ENCODE results near the gene TBKBP1. TPM values are rescaled to one million over a fixed set of nuclear protein-coding genes. Genes with fewer than 3 reads are reported as not detected.

The TBKBP1 gene
- total and polyA plus RNA-seq, 9 of the 15 experiments (the other 6 are each of a cell fraction or from before 2014, with no cell fraction given), result 0.03 to 15.6 (median 6.8) TPM

DNA sequence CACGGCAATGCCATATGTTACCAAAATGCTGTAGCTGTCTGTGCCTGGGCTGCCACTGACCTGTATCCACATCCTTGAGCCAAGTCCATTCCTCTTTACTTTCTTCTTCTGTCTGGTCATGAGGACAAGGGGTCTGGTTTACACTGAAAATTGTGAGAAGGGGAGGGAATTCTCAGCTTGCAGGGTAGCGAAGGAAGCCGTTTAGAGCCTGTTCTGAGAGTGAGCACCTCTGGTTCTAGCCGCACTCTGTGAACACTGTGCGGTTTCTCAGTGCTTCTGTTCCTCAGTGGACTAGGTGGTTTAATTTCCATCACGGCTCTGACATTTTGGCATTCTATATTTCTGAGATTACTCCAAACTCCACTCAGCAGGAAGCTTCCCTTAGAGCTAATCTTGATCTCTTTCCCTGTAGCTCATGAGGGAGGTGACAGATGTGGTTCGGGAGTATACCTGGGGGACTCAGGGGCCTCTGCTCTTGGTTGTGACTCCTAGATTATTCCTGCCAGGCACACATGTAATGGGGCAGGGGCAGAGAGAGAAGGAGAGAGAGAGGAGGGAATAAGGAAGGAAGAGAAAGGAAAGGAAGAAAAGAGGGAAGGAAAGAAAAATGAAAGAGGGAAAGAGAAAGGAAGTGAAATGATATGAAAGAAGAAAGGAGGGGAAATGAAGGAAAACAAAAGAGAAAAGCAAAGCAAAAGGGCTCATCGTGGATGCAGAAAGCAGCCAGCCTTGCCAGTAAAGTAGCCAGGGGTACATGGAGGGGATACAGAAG lies 24.9 kb downstream of the TBKBP1 start:
- Histone ChIP-seq H3K9ac (ENCODE audit: insufficient read depth in 1 of 2, low read depth in 2 of 2, low read length in 2 of 2) (peak overlapping the region in 1 of 2 experiments; percentile 72; a peak in 1 of 4 replicates), H3K36me3 (ENCODE audit: control insufficient read depth, insufficient read depth, low read length) (no peaks in the 10 kb centered on the region), H3K27ac (ENCODE audit: extremely low read depth, low read depth, low read length) (no peak overlapping the region), H3K4me3 (no peak overlapping the region), H3K9me3 (replicated peaks; ENCODE audit: control insufficient read depth, insufficient read depth, low read depth, low read length) (no peaks in the 10 kb centered on the region), H3K79me2 (ENCODE audit: control insufficient read depth, insufficient read depth, low read length) (no peaks in the 10 kb centered on the region), H4K20me1 (replicated peaks; ENCODE audit: control insufficient read depth, insufficient read depth, low read length) (peaks cover 3% of the 10 kb centered on the region), H3K4me1 (replicated peaks in 1 of 2; ENCODE audit: control insufficient read depth in 2 of 2, insufficient read depth in 2 of 2, low read length in 2 of 2) (peaks cover 25 to 40% of the 10 kb centered on the region in 2 experiments), H3K27me3 (ENCODE audit: control insufficient read depth in 2 of 2, insufficient read depth in 2 of 2, low read length in 2 of 2) (peaks cover 16 to 69% of the 10 kb centered on the region in 2 experiments; a peak in 4 of 5 replicates), H3K4me2 (ENCODE audit: insufficient read depth, low read length) (no peak overlapping the region), H3K9me1 (ENCODE audit: control insufficient read depth, insufficient read depth, low read length) (no peaks in the 10 kb centered on the region), H2AFZ (ENCODE audit: low read depth, low read length) (no peak overlapping the region)
- no peak for TF ChIP-seq BRD4 (IDR thresholded peaks at IDR 0.05)
- peak; percentile 53 for TF ChIP-seq CHD4 (IDR thresholded peaks at IDR 0.05; ENCODE audit: insufficient read depth, insufficient replicate concordance, low read depth, low read length, poor library complexity, severe bottlenecking)
- TF ChIP-seq LEF1 (IDR thresholded peaks at IDR 0.05), result no peak
- TF ChIP-seq ELF4 (CRISPR knock-in tag; IDR thresholded peaks at IDR 0.05), result peak; percentile 59; the same call in 1 of the 2 replicates
- TF ChIP-seq, protein P1, sequence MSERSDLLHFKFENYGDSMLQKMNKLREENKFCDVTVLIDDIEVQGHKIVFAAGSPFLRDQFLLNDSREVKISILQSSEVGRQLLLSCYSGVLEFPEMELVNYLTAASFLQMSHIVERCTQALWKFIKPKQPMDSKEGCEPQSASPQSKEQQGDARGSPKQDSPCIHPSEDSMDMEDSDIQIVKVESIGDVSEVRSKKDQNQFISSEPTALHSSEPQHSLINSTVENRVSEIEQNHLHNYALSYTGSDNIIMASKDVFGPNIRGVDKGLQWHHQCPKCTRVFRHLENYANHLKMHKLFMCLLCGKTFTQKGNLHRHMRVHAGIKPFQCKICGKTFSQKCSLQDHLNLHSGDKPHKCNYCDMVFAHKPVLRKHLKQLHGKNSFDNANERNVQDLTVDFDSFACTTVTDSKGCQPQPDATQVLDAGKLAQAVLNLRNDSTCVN (CRISPR knock-in tag; IDR thresholded peaks at IDR 0.05), result peak; percentile 87
- TF ChIP-seq, protein P2, sequence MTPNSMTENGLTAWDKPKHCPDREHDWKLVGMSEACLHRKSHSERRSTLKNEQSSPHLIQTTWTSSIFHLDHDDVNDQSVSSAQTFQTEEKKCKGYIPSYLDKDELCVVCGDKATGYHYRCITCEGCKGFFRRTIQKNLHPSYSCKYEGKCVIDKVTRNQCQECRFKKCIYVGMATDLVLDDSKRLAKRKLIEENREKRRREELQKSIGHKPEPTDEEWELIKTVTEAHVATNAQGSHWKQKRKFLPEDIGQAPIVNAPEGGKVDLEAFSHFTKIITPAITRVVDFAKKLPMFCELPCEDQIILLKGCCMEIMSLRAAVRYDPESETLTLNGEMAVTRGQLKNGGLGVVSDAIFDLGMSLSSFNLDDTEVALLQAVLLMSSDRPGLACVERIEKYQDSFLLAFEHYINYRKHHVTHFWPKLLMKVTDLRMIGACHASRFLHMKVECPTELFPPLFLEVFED (CRISPR knock-in tag; conservative IDR thresholded peaks at IDR 0.05), result 0 out of 2 replicates have a peak, but pooled peaks have one; percentile 60
- TF ChIP-seq RBM34 (IDR thresholded peaks at IDR 0.05; ENCODE audit: borderline replicate concordance, insufficient read depth, low read length), result no peak
- TF ChIP-seq, protein P3, sequence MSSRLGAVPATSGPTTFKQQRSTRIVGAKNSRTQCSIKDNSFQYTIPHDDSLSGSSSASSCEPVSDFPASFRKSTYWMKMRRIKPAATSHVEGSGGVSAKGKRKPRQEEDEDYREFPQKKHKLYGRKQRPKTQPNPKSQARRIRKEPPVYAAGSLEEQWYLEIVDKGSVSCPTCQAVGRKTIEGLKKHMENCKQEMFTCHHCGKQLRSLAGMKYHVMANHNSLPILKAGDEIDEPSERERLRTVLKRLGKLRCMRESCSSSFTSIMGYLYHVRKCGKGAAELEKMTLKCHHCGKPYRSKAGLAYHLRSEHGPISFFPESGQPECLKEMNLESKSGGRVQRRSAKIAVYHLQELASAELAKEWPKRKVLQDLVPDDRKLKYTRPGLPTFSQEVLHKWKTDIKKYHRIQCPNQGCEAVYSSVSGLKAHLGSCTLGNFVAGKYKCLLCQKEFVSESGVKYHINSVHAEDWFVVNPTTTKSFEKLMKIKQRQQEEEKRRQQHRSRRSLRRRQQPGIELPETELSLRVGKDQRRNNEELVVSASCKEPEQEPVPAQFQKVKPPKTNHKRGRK (tag; IDR thresholded peaks at IDR 0.05), result peak; percentile 83
- CTCF ChIA-PET (ENCODE audit: low intra/inter-chr PET ratio), result no interaction called here
- in situ Hi-C loops (cut with MboI), result no loop called here
- intact Hi-C loops (cut with micrococcal nuclease), result no loop called here
- no TSS peak for BruUV-seq (replicated peaks)
- DNase-seq (ENCODE audit: extremely low read depth in 1 of 4, low spot score in 3 of 4) (no peak), FAIRE-seq (no peak), ATAC-seq (no peak)
- 1% methylated on average over 8 of the region's 8 CpGs for WGBS (ENCODE audit: insufficient coverage, low coverage, missing lambda C conversion rate)
- POLR2A ChIA-PET, result interaction anchor here (0.5 to 1.5 kb wide), 7 partner anchors 12 to 762 kb away, joined by 3 to 7 read pairs (median 4); no protein-coding TSS in a partner anchor
